Smooth muscle cell (in vitro differentiated cells): ENCODE results near the gene RORC. TPM values are rescaled to one million over a fixed set of nuclear protein-coding genes. Genes with fewer than 3 reads are reported as not detected.

Experiments
- DNase-seq: peaks from one replicate; lab custom pipeline; 2025; ENCODE audit not compliant: unreplicated experiment; lab: John Stamatoyannopoulos, UW
- H2AFZ ChIP-seq: fragments of 200-600 bp; sonication (generic); 2 replicates; pipeline ENCODE4 v1.6.0; 2016; ENCODE audit warnings: antibody characterized with exemption, low read depth, mild to moderate bottlenecking
- H3F3A ChIP-seq: fragments of 200-600 bp; sonication (generic); 2 replicates; pipeline ENCODE4 v1.6.0; 2017; ENCODE audit warnings: antibody characterized with exemption, low read depth
- H3K27ac ChIP-seq: fragments of 200-600 bp; sonication (generic); 2 replicates; pipeline ENCODE4 v1.5.1; 2016; ENCODE audit warnings: low read depth, mild to moderate bottlenecking
- H3K27me3 ChIP-seq: fragments of 200-600 bp; sonication (generic); 2 replicates; pipeline ENCODE4 v1.6.1; 2016; ENCODE audit warnings: low read depth, mild to moderate bottlenecking
- H3K36me3 ChIP-seq: fragments of 200-600 bp; sonication (generic); 2 replicates; pipeline ENCODE4 v1.5.1; 2016; ENCODE audit warnings: low read depth
- H3K4me1 ChIP-seq: fragments of 200-600 bp; sonication (generic); 2 replicates; pipeline ENCODE4 v1.5.1; 2016; ENCODE audit warnings: low read depth
- H3K4me2 ChIP-seq: fragments of 200-600 bp; sonication (generic); 2 replicates; pipeline ENCODE4 v1.6.0; 2016; ENCODE audit warnings: mild to moderate bottlenecking
- H3K4me3 ChIP-seq: fragments of 200-600 bp; sonication (generic); 2 replicates; pipeline ENCODE4 v1.5.1; 2016; ENCODE audit warnings: mild to moderate bottlenecking
- H3K79me2 ChIP-seq: fragments of 200-600 bp; sonication (generic); 2 replicates; pipeline ENCODE4 v1.6.0; 2016; ENCODE audit warnings: low read depth, mild to moderate bottlenecking
- H3K9ac ChIP-seq: fragments of 200-600 bp; sonication (generic); 2 replicates; pipeline ENCODE4 v1.6.0; 2016; ENCODE audit warnings: low read depth
- H3K9me3 ChIP-seq: fragments of 200-600 bp; sonication (generic); replicated peaks from 2 replicates; pipeline ENCODE4 v1.5.1; 2016; ENCODE audit warnings: low read depth
- H4K20me1 ChIP-seq: fragments of 200-600 bp; sonication (generic); 2 replicates; pipeline ENCODE4 v1.6.0; 2016; ENCODE audit warnings: low read depth
- CTCF ChIP-seq: fragments of 200-600 bp; sonication (generic); IDR thresholded peaks from 2 replicates; pipeline ENCODE4 v1.5.1; 2017; ENCODE audit warnings: borderline replicate concordance, mild to moderate bottlenecking, antibody characterized with exemption; ENCODE audit not compliant: insufficient read depth, poor library complexity, severe bottlenecking
- WGBS: methylation state at CpG from one replicate; pipeline ENCODE4 v1.1.7; 2016; ENCODE audit warnings: low lambda C conversion rate; 5-methylcytosine and 5-hydroxymethylcytosine counted together
- polyA plus RNA-seq: library from polyadenylated mRNA; unstranded; fragments of >200 nt; fragmentation: Nextera tagmentation; extraction: Ambion mirVana; gene quantifications from 2 replicates; pipeline ENCODE4 v1.2.1, GENCODE V29; 2016
- total RNA-seq: library from RNA; depleted of rRNA; stranded (reverse); fragments of >200 nt; gene quantifications from 2 replicates; pipeline ENCODE4 v1.2.3, GENCODE V29; 2014

The RORC gene
- total and polyA plus RNA-seq, 2 experiments from 2014 or later, result not detected

GRCh38 chr1:151827853-151828252, 3.7 kb downstream of the RORC start:
- Histone ChIP-seq H3K9ac (no peak overlapping the region), H3K27ac (no peak overlapping the region), H3K36me3 (no peaks in the 10 kb centered on the region), H4K20me1 (no peaks in the 10 kb centered on the region), H3K9me3 (no peaks in the 10 kb centered on the region), H3K79me2 (no peaks in the 10 kb centered on the region), H3K4me1 (peaks cover 3% of the 10 kb centered on the region), H3K4me3 (no peak overlapping the region), H2AFZ (no peak overlapping the region), H3K27me3 (no peaks in the 10 kb centered on the region), H3F3A (no peaks in the 10 kb centered on the region), H3K4me2 (no peak overlapping the region)
- TF ChIP-seq CTCF, result no peak
- WGBS, result 88% methylated on average over 7 of the region's 9 CpGs
- DNase-seq, result no peak

- DNase-seq, result no peak
- Histone ChIP-seq H4K20me1 (no peaks in the 10 kb centered on the region), H3F3A (no peaks in the 10 kb centered on the region), H3K4me2 (no peak overlapping the region), H3K36me3 (no peaks in the 10 kb centered on the region), H3K9me3 (no peaks in the 10 kb centered on the region), H3K4me1 (peaks cover 3% of the 10 kb centered on the region), H2AFZ (no peak overlapping the region), H3K27me3 (no peaks in the 10 kb centered on the region), H3K79me2 (no peaks in the 10 kb centered on the region), H3K9ac (no peak overlapping the region), H3K4me3 (no peak overlapping the region), H3K27ac (no peak overlapping the region)
- TF ChIP-seq CTCF, result no peak
- WGBS, result 71% methylated on average over 14 of the region's 21 CpGs
Measured at GRCh38 chr1:151825751-151826660, 5.6 kb downstream of the RORC start.

- H3K4me3 ChIP-seq, result no peak overlapping the region
- H3K9ac ChIP-seq, result no peak overlapping the region
- no peak for DNase-seq
- no peak overlapping the region for H2AFZ ChIP-seq
- peaks cover 3% of the 10 kb centered on the region for H3K4me1 ChIP-seq
- no peak overlapping the region for H3K27ac ChIP-seq
- no peak for TF ChIP-seq CTCF
- H3K79me2 ChIP-seq, result no peaks in the 10 kb centered on the region
- H4K20me1 ChIP-seq, result no peaks in the 10 kb centered on the region
- H3K27me3 ChIP-seq, result no peaks in the 10 kb centered on the region
- no peak overlapping the region for H3K4me2 ChIP-seq
- H3K36me3 ChIP-seq, result no peaks in the 10 kb centered on the region
- no peaks in the 10 kb centered on the region for H3K9me3 ChIP-seq
- H3F3A ChIP-seq, result no peaks in the 10 kb centered on the region
- WGBS, result 85% methylated on average over 9 of the region's 9 CpGs
Measured at GRCh38 chr1:151825204-151825603, 6.4 kb downstream of the RORC start.
